GM19023 (cell line): ENCODE results near the gene PRR23C.
"Not testable (repeated sequence)": the region's sequence is repeated elsewhere in the genome, so short reads cannot be mapped to it uniquely, and the experiment has no call there.

Experiments
- ATAC-seq: cut with Tn5 transposase; IDR thresholded peaks from one replicate; pipeline ENCODE4 v1.9.1; 2021; ENCODE audit warnings: mild to moderate bottlenecking, moderate library complexity; ENCODE audit not compliant: unreplicated experiment

Gene PRR23C

DNA sequence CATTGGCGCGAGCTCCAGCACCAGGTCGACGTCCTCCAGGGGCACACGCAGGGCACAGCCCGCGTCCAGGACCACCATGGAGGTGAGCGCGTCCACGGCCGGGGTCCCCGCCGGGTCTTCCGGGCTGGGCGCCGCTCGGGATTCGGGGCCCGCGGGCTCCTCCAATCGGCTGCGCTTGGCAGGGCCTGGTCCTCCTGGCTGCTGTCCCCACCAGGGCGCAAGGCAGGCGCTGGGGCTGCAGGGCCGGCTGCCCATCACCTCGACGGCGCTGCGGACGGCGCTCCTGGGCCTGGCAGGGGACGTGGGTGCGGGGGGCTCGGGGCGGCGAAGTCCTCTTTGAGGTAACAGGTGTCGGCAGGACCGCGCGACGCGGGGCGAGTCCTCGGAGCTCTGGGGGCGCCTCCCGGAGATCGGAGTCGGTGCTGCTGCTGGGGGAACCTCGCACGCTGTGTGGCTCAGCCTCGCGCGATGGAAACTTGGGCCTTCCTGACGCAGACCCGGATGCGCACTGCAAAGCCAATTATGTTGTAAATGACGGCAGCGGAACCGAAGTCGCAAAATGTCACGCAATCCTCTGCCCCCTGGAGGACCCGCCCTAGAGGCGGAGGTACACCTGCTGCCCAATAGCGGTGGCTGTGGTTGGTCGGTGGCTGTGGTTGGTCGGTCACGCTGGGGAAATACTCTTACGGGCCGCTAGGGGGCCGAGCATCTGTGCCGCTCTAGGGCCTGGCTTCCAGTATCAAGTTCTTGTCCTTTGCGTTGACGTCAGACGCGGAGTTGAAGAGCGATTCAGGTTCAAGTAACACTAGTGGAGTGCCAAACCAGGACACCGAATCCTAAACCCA lies at the start of gene PRR23C:
Gene PRR23C (minus strand): TSS at position 527 of the 845 bp plus-strand sequence. CDS start 272 bp downstream, at position 255.
- no peak for ATAC-seq

DNA sequence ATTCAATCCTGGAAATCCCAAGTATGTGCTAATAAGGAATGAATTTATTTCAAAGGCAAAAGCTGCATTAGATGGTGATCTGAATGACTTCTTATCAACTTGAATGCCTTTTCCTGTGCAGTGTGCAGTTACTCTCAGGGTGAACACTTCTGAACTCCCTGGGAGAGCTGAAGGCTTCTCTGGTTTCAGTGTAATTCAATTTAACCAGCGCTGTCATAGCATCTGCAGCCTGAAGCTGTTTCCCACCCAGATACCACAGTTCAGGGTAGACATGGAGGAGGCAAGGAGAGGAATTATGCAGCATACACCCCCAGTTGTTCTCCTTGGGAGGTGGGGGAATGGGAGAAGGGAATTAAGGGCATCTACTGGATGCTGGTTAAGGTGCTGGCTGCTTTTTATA lies 49.1 kb upstream of the PRR23C start:
- no peak for ATAC-seq

DNA sequence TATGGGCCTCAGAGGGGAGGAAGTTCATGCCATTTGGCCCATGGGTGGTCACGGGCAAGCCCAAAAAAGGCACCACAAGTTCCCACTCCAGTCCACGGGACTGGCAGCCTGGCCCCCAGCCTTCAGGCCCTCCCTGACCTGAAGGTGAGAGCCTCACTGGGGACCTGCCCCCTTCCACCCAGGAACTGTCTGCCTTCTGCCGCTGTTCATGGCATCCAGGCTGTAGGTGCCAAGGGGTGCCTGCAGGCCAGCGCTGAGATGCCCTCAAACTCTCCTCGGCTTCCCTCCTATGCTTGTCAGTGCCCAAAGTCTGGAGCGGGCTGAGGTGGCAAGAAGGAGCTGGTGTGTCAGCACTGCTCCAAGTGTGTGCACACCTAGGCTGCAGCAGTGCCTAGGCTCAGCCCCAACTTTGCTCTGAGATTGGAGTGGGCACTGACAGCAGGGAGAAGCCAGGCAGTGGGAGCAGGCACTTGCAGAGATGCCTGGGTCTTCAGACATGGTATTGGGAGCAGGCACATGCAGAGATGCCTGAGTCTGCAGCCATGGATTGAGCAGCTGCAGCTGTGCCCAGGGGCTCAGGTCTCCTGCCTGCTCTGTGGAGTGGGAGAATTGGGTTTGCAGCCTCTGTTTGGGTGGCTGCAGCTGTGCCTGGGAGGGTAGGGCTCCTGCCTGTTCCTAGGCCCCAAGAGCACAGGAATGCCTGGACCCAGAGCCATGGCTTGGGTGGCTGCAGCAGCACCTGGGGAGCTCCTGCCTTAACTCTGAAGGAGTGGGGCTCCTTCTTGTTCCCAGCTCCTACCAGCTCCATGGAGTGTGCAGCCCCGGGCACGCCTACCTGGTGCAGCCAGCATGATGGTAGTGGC lies 44.0 kb upstream of the PRR23C start:
- no peak for ATAC-seq

DNA sequence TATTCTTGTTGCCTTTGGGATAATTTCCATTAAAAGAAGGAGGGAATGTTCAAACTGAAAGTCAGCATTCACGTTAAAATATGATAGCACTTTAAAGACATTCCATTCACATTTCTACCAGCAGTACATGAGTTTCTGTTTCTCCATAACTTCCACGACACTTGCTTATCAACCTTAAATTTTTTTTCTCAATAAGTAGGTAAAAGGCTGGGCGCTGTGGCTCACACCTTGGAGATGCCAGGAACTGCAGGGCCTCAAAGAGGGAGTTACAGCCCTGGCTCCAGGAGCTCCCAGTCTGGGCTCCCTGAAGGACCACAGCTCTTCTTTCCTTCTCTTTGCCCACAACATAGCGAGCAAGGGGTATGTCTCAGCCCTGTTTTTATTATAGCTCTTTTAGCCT lies 42.9 kb upstream of the PRR23C start:
- ATAC-seq = no peak

DNA sequence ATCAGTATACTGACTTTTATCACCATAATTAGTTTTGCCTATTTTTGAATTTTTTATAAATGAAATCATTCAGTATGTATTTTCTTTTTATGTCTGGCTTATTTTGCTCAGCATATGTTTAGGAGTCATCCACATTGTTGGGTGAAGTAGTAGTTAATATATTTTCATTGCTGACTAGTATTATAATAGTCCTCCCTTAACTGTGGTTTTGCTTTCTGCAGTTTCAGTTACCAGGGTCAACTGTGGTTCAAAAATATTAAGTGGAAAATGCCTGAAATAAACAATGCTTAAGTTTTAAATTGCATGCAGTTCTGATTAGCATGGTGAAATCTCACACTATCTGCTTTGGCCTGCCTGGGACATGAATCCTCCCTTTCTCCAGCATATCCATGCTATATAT lies 39.5 kb upstream of the PRR23C start:
- no peak for ATAC-seq

DNA sequence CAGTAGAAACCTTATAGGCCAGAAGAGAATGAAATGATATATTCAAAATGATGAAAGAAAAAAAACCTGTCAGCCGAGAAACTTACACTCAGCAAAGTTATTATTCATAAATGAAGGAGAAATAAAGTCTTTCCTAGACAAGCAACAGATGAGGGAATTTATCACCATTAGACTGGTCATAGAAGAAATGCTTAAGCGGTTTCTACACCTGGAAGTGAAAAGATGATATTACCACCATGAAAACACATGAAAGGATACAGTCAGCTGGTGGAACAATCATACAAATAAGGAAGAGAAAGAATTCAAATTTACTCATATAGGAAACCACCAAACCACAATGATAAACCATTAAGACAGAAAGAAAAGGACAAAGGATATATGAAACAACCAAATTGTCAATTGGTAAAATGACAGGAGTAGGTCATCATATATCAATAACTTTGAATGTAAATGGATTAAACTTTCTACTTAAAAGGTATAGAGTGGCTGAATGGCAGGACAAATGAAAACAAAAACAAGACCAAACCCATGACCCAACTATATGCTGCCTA lies 29.9 kb upstream of the PRR23C start:
- no peak for ATAC-seq

DNA sequence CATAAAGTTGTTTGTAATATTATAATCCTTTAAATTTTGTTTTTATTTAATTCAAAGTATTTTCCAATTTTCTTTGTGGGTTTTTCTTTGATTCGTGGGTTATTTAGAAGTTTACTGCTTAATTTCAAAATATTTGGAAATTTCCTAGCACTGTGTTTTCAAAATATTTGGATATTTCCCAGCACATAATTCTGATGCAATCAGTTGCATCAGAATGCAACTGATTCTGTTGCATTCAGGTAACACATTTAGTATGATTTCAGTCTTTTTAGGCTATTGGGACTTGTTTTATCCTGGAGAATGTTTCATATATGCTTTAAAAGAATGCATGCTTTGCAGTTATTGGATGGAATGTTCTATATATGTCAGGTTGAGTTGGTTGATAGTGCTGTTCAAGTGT lies 18.2 kb upstream of the PRR23C start:
- no peak for ATAC-seq

DNA sequence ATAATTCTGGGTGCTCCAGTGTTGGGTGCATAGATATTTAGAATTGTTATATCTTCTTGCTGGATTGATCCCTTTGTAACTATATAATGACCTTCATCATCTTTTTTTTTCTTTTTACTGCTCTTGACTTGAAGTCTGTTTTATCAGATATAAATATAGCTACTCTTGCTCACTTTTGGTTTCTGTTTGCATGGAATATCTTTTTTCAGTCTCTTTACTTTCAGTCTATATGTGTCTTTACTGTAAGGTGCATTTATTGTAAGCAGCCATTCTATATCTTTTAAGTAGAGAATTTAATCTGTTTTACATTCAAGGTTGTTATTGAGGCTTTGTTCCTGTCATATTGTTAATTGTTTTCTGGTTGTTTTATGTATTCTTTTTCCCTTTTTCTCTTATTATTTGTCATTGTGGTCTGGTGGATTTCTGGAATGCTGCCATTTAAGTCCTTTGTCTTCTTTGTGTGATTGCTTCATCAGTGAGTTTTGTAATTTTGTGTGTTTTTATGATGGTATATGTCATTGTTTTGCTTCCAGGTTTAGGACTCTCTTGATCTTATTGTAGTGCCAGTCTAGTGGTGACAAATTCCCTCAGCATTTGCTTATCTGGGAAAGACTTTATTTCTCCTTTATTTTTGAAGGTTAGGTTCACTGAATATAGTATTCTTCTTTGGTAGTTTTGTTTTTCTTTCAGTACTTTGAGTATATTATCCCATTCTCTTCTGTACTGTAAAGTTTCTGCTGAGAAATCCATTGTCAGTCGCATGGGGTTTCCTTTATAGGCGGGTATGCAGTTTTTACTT lies 8.3 kb upstream of the PRR23C start:
- no peak for ATAC-seq

DNA sequence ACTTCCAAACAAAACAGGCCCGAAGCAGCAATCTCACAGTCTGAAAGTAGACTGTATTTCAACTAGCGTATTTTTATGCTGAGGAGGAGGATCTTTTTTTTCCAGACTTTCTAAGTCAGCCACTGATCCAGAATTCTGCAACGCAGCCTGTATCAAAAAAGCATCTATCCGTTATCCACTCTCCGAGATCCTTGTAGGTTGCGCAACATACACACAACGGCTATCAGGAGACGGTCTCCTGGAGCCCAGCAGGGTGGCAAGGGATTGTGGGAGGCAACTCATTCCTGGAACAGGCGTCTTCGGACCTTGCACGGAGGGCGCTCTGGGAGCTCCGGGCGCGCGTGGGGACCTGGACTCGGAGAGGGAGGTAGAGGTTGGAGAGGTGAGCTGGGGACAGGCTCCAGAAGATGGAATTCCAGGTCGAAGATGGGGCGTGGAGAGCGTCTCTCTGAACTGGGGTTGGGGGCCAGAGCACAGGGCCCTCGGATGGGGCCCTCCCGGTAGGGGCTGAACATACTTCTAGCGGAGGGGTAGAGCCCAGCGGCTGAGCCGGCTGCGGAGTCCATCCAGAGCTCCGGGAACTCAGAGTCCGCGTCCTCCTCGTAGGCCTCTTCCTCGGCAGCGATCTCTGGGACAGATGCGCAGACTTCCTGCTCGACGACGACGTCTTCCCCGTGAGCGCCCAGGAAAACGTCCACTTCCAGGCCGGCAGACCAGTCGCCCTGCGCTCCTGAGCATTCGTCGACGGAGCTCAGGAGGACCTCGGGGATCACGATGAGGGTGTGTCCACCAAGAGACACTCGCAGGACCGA lies 932 bp downstream of the PRR23C start:
- ATAC-seq = no peak

DNA sequence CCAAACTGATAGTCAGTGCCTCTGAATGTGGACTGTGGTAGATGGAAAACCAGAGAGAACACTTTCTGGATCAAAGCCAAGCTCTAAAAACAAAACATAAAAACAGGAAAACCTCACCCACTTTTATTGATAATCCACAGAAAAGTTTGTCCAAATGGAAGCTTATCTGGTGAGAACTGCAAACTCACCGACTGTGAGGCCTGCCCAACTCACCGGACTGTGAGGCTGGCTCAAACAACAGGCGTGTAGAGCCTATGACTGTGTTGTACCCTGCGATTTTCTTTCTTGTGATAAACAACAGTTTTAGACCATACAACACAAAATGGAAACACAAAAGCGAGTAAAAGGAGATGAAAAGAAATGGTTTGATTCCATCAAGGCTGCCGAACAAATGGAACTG lies 7.2 kb downstream of the PRR23C start:
- no peak for ATAC-seq

DNA sequence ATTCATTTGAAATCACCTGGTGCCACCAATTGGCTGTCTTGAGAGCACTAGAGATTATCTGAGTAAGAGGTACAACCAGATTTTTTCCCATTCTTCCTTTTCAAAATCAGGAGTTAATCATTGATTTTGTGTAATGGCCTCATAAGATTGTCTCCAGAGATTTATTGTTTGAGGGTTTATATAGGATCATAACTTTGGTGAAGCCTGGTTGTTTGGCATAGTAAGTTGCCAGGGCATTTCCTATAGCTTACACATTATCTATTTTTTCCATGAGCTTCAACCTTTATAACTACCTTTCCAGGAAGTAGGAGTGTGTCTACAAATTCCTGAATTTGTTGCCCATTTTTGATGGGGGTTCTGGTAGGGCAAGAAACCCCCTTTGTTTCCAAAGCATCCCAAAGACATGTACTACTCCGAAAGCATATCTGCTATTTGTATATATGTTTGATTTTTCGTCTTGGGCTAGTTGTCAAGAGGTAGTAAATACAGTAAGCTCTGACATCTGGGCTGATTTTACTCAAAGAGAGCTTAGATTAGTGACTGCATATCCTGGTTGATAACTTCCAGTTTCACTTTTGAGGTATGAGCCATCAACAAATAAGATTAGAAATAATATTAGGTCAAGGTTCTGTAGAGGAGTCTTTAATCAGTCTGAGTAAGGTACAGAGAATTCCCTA lies 12.2 kb downstream of the PRR23C start:
- no peak for ATAC-seq

DNA sequence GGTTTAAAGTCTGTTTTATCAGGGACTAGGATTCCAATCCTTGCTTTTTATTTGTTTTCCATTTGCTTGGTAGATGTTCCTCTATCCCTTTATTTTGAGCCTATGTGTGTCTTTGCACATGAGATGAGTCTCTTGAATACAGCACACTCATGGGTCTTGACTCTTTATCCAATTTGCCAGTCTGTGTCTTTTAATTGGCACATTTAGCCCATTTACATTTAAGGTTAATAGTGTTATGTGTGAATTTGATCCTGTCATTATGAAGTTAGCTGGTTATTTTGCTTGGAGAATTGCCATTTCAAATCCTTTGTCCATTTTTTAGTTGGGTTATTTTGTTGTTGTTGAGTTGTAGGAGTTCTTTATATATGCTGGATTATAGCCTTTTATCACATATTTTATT lies 14.1 kb downstream of the PRR23C start:
- not testable (repeated sequence) for ATAC-seq

DNA sequence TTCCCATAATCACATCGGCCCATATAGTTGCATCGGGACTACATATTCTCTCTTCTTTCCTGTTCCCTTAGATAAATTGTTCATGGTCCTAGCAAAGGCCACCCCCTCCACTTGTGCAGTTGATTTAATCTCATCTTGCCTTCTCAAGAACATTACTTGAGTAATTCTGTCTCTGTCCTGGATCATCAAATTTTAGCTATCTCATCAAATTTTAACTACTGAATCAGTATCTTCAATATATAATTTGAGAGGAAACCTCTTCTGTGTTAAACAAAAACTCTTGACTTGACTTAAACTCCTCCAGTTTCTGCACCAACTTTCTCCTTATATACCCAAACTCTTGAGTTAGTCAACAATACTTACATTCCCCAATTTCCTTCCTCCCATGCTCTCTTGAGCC lies 19.7 kb downstream of the PRR23C start:
- ATAC-seq = no peak

DNA sequence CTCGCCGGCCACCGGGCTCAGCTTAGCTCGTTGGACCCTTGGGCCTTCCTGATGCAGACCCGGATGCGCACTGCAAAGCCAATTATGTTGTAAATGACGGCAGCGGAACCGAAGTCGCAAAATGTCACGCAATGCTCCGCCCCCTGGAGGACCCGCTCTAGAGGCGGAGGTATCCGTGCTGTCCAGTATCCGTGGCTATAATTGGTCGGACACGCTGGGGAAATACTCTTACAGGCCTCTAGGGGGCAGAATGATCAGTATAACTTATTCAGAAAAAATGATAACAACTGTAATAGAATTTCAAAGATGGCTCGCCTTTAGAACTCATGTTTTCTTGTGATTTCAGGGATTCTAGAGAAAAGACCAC lies 23.8 kb downstream of the PRR23C start, which contains the start of gene PRR23B:
Gene PRR23B (minus strand): TSS at position 59 of the 367 bp plus-strand sequence. CDS start 265 bp downstream, outside the sequence.
- no peak for ATAC-seq

DNA sequence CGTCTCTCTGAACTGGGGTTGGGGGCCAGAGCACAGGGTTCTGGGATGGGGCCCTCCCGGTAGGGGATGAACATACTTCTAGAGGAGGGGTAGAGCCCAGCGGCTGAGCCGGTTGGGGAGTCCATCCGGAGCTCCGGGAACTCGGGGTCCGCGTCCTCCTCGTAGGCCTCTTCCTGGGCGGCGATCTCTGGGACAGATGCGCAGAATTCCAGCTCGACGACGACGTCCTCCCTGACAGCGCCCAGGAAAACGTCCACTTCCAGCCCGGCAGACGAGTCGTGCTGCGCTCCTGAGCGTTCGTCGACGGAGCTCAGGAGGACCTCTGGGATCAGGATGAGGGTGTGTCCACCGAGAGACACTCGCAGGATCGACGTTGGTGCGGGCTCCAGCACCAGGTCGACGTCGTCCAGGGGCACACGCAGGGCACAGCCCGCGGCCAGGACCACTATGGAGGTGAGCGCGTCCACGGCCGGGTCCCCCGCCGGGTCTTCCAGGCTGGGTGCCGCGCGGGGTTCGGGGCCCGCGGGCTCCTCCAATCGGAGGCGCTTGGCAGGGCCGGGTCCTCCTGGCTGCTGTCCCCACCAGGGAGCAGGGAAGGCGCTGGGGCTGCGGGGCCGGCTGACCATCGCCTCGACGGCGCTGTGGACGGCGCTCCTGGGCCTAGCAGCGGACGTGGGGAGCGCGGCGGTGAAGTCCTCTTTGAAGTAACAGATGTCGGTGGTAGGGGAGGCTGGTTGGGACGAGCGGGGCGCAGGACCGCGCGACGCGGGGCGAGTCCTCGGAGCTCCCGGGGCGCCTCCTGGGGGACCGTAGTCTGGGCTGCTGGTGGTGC lies 24.4 kb downstream of the PRR23C start:
- no peak for ATAC-seq

DNA sequence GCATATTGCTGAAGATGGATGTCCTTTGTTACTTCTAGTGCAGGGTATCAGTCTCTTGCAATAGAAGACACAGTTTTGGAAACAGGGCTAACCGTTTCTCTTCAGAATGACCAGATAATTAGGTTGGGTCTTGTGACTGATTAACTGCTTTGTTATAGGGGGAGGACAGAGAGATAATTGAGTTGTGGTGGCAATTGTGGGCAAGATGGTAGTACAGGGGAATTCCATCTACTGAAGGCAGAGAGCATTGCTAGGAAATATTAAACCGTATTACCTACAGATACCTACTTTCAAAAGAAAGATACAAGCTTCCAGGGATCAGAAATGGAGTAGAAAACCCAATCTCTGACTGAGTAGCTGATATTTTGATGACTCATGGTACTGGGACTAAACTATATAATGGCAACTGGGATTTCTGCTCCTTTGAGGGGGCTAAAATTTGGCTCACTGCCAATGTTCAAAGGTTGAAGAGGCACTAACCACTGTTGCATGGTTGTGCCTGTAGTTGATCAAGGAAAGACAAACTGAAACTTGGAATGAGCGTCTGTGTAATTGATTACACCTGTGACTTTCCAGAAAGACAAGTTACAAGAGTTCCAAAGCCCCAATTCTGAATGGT lies 28.2 kb downstream of the PRR23C start:
- ATAC-seq = no peak

DNA sequence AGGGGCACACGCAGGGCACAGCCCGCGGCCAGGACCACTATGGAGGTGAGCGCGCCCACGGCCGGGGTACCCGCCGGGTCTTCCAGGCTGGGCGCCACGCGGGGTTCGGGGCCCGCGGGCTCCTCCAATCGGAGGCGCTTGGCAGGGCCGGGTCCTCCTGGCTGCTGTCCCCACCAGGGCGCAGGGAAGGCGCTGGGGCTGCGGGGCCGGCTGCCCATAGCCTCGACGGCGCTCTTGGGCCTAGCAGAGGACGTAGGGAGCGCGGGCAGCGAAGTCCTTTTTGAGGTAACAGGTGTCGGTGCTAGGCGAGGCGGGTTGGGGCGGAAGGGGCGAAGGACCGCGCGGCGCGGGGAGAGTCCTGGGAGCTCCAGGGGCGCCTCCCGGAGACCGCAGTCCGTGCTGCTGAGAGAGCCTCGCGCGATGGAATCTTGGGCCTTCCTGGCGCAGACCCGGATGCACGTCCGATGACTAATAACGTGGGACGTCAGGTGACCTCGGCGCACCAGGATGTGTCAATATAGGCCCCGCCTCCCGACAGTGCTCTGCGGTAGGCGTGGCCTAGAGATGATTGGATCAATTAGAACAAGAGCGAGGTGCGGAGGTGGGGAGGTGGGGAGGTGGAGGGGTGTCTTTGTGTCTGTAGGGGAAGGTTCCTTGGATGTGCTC lies 38.5 kb downstream of the PRR23C start, which contains the start of gene PRR23A:
Gene PRR23A (minus strand): TSS at position 218 of the 666 bp plus-strand sequence. CDS start 0 bp downstream, at position 218.
- no peak for ATAC-seq
